Endothelial cell of umbilical vein (primary cell): ENCODE measurements around the gene MKKS. TPM values are rescaled to one million over a fixed set of nuclear protein-coding genes. Genes with fewer than 3 reads are reported as not detected.

Experiments
- BruUV-seq: library from RNA; stranded (reverse); fragments of 400-500 nt; replicated peaks from 2 replicates; lab custom pipeline; 2021; lab: Mats Ljungman, UMichigan
- CTCF ChIA-PET: fragments of 300-600, 350-600 bp; sonication (Branson Sonifier 250); formaldehyde crosslinking; loops from one replicate; lab custom pipeline; 2021; ENCODE audit warnings: antibody characterized with exemption, inconsistent platforms; lab: Charles Lee
- POLR2A ChIA-PET: fragments of 300-600, 350-600 bp; sonication (Branson Sonifier 250); formaldehyde crosslinking; loops from one replicate; lab custom pipeline; 2021; ENCODE audit warnings: antibody characterized with exemption, inconsistent platforms; lab: Charles Lee
- DNase-seq: peaks from one replicate; pipeline ENCODE4 v3.0.0-alpha.2; 2011; ENCODE audit warnings: low read depth, low spot score
- FAIRE-seq: peaks from 2 replicates; lab custom pipeline; 2011; peaks lifted over from hg19 to GRCh38; lab: Jason Lieb, UNC
- H2AFZ ChIP-seq: 2 replicates; pipeline ENCODE4 v1.6.0; 2012; ENCODE audit warnings: low read depth, low read length, control low read depth, inconsistent platforms
- H3K27ac ChIP-seq: 2 replicates; pipeline ENCODE4 v1.5.1; 2011; ENCODE audit warnings: low read depth, mild to moderate bottlenecking, control low read depth, low read length, moderate library complexity; ENCODE audit not compliant: insufficient read depth
- H3K27me3 ChIP-seq, 2 experiments: 2 replicates each; pipeline versions ENCODE4 v1.6.0 to v1.6.1; 2011; ENCODE audit warnings: low read length in 2 of 2, mixed read lengths in 1 of 2; ENCODE audit not compliant: control insufficient read depth in 2 of 2, insufficient read depth in 2 of 2
- H3K36me3 ChIP-seq, 2 experiments: 2 replicates in 1 of 2; 3 replicates in 1 of 2; pipeline ENCODE4 v1.5.1; 2011; ENCODE audit warnings: low read length in 2 of 2, mild to moderate bottlenecking in 1 of 2, moderate library complexity in 1 of 2; ENCODE audit not compliant: control insufficient read depth in 2 of 2, insufficient read depth in 2 of 2; ENCODE audit errors: extremely low read depth in 1 of 2
- H3K4me1 ChIP-seq: 3 replicates; pipeline ENCODE4 v1.5.1; 2011; ENCODE audit warnings: mild to moderate bottlenecking, low read length; ENCODE audit not compliant: control insufficient read depth, insufficient read depth; ENCODE audit errors: extremely low read depth
- H3K4me2 ChIP-seq: 2 replicates; pipeline ENCODE4 v1.6.1; 2011; ENCODE audit warnings: low read length, control low read depth, mixed read lengths; ENCODE audit not compliant: insufficient read depth
- H3K4me3 ChIP-seq, 3 experiments: fragments of 200-600 bp in 1 of 3; sonication (generic), shearing (Covaris generic) in 1 of 3; replicated peaks in 1 of 3; 2 replicates each; pipeline ENCODE4 v1.5.1; 2011 to 2016; ENCODE audit warnings: control low read depth in 3 of 3, low read length in 3 of 3, mild to moderate bottlenecking in 2 of 3, inconsistent platforms in 1 of 3, low read depth in 1 of 3, moderate library complexity in 1 of 3; ENCODE audit not compliant: insufficient read depth in 1 of 3
- H3K79me2 ChIP-seq: 2 replicates; pipeline ENCODE4 v1.6.0; 2012; ENCODE audit warnings: low read length, inconsistent platforms; ENCODE audit not compliant: control insufficient read depth, insufficient read depth
- H3K9ac ChIP-seq: replicated peaks from 2 replicates; pipeline ENCODE3; 2011; ENCODE audit warnings: low read length, control low read depth; ENCODE audit not compliant: insufficient read depth; ENCODE audit errors: extremely low read depth
- H3K9me1 ChIP-seq: replicated peaks from 3 replicates; pipeline ENCODE4 v1.6.0; 2011; ENCODE audit warnings: mild to moderate bottlenecking, low read length; ENCODE audit not compliant: control insufficient read depth, insufficient read depth; ENCODE audit errors: extremely low read depth
- H3K9me3 ChIP-seq: replicated peaks from 2 replicates; pipeline ENCODE4 v1.5.1; 2012; ENCODE audit warnings: low read length, inconsistent platforms; ENCODE audit not compliant: control insufficient read depth, insufficient read depth
- H4K20me1 ChIP-seq: replicated peaks from 2 replicates; pipeline ENCODE3; 2011; ENCODE audit warnings: mild to moderate bottlenecking, low read length; ENCODE audit not compliant: control insufficient read depth, insufficient read depth; ENCODE audit errors: extremely low read depth
- CTCF ChIP-seq, 2 donors: IDR thresholded peaks; 1 replicate in 1 of 2; 2 replicates in 1 of 2; pipeline ENCODE4 v1.5.1; 2011; ENCODE audit warnings: low read length in 2 of 2, mild to moderate bottlenecking in 2 of 2, moderate library complexity in 2 of 2, control low read depth in 1 of 2, inconsistent platforms in 1 of 2, low read depth in 1 of 2; ENCODE audit not compliant: insufficient read depth in 1 of 2; ENCODE audit errors: extremely low read depth in 1 of 2
- EZH2 ChIP-seq: IDR thresholded peaks from 2 replicates; pipeline ENCODE4 v1.6.1; 2012; ENCODE audit warnings: borderline replicate concordance, low read depth, mild to moderate bottlenecking, moderate library complexity, low read length, inconsistent platforms; ENCODE audit not compliant: severe bottlenecking
- FOS ChIP-seq: IDR thresholded peaks from 2 replicates; pipeline ENCODE4 v1.6.1; 2011; ENCODE audit warnings: mild to moderate bottlenecking, low read length, moderate library complexity, borderline replicate concordance; ENCODE audit not compliant: insufficient read depth
- GATA2 ChIP-seq: IDR thresholded peaks from 2 replicates; pipeline ENCODE4 v1.7.0; 2011; ENCODE audit warnings: low read depth, mild to moderate bottlenecking, moderate library complexity, mixed read lengths, low read length; ENCODE audit not compliant: insufficient read length, insufficient read depth
- JUN ChIP-seq: IDR thresholded peaks from 2 replicates; pipeline ENCODE4 v1.6.1; 2011; ENCODE audit warnings: borderline replicate concordance, low read depth; ENCODE audit not compliant: insufficient read length, insufficient read depth
- MYC ChIP-seq: IDR thresholded peaks from one replicate; pipeline ENCODE4 v1.6.1; 2011; ENCODE audit warnings: mild to moderate bottlenecking, low read depth, low read length
- POLR2A ChIP-seq: IDR thresholded peaks from 2 replicates; pipeline ENCODE4 v1.6.1; 2012; ENCODE audit warnings: low read depth, mild to moderate bottlenecking, control low read depth, low read length
- POLR2AphosphoS5 ChIP-seq: IDR thresholded peaks from 2 replicates; pipeline ENCODE4 v1.6.1; 2012; ENCODE audit warnings: low read depth, mild to moderate bottlenecking, control low read depth, low read length, moderate library complexity; ENCODE audit not compliant: insufficient read depth
- dilution Hi-C: fragments of 300-500 bp; cut with MboI; formaldehyde crosslinking; loops from one replicate; pipeline ENCODE4 v1.15.0; 2019; ENCODE audit warnings: low sequenced_read_pairs; ENCODE audit not compliant: extremely low pct_ligation_motif_present
- intact Hi-C: fragments of 100-400 bp; cut with micrococcal nuclease; formaldehyde crosslinking; loops from one replicate; pipeline ENCODE4 v1.10.0; 2022
- polyA plus RNA-seq, 4 experiments: library from polyadenylated mRNA; depleted of rRNA in 3 of 4; stranded (reverse) in 3 of 4; unstranded in 1 of 4; fragments of >200 nt; gene quantifications; 2 replicates each; pipeline versions ENCODE4 v1.2.1 to v1.2.3, GENCODE V29; 2011 to 2012; ENCODE audit warnings: missing spikeins in 1 of 4
- total RNA-seq: library from RNA; stranded (reverse); gene quantifications from 2 replicates; pipeline ENCODE4 v1.2.3, GENCODE V29; 2021
- TF ChIP-seq, protein P1 (sequence below): IDR thresholded peaks from 2 replicates; pipeline ENCODE4 v1.6.1; 2011; ENCODE audit not compliant: insufficient read depth, insufficient read length

MKKS gene
- total and polyA plus RNA-seq, 2 donors (not counting 3 experiments of a cell fraction or from before 2014, with no cell fraction given): 7.9 to 10.5 TPM

GRCh38 chr20:10359621-10360040 lies 74.4 kb downstream of the MKKS start:
- DNase-seq: peak; percentile 92
- POLR2A ChIA-PET: interaction anchor here (0.7 kb wide), 1 partner anchor 53 kb away, joined by 3 read pairs; no protein-coding TSS in a partner anchor
- dilution Hi-C loops: no loop called here

More at GRCh38 chr20:10359621-10360040, 74.4 kb downstream of the MKKS start:
- intact Hi-C loops: loop anchor here (1.0 to 10.0 kb wide), 6 partner anchors 8 to 1185 kb away; no protein-coding TSS in a partner anchor
- H3K9ac ChIP-seq: peak overlapping the region; percentile 66
- CTCF ChIA-PET: interaction anchor here (0.6 to 2.5 kb wide), 11 partner anchors 10 to 743 kb away, joined by 3 to 12 read pairs (median 4); no protein-coding TSS in a partner anchor
- TF ChIP-seq CTCF (IDR thresholded peaks at IDR 0.05; ENCODE audit: extremely low read depth in 1 of 2, insufficient read depth in 1 of 2, low read depth in 1 of 2, low read length in 2 of 2): no peak
- peak; percentile 37 for TF ChIP-seq FOS
- no peak for TF ChIP-seq POLR2AphosphoS5
- TF ChIP-seq MYC: no peak
- TF ChIP-seq, protein P1, sequence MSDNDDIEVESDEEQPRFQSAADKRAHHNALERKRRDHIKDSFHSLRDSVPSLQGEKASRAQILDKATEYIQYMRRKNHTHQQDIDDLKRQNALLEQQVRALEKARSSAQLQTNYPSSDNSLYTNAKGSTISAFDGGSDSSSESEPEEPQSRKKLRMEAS: no peak
- TF ChIP-seq JUN: peak; percentile 65
- TF ChIP-seq GATA2: peak; percentile 26
- no peak for TF ChIP-seq POLR2A
- TF ChIP-seq EZH2: no peak
- H3K9me3 ChIP-seq: no peaks in the 10 kb centered on the region
- BruUV-seq: no TSS peak
- FAIRE-seq: peak; percentile 90
- H3K4me3 ChIP-seq: peak overlapping the region in 1 of 3 experiments; percentile 19
- H3K79me2 ChIP-seq: no peaks in the 10 kb centered on the region
- no peaks in the 10 kb centered on the region for H3K9me1 ChIP-seq
- no peaks in the 10 kb centered on the region for H3K27me3 ChIP-seq
- peak overlapping the region; percentile 74 for H3K4me2 ChIP-seq
- H4K20me1 ChIP-seq: no peaks in the 10 kb centered on the region
- no peak overlapping the region for H2AFZ ChIP-seq
- H3K27ac ChIP-seq: peak overlapping the region; percentile 76
- H3K4me1 ChIP-seq: peaks cover 32% of the 10 kb centered on the region
- H3K36me3 ChIP-seq: no peaks in the 10 kb centered on the region
